PFSK-1 (cell line): ENCODE data around the gene POLL.

ENCODE experiments used
- SIN3A ChIP-seq: IDR thresholded peaks from 2 replicates; pipeline ENCODE4 v1.6.1; 2012; ENCODE audit warnings: mild to moderate bottlenecking, low read length, moderate library complexity, borderline replicate concordance; ENCODE audit not compliant: insufficient read depth
- TAF1 ChIP-seq: IDR thresholded peaks from 2 replicates; pipeline ENCODE4 v1.6.1; 2012; ENCODE audit warnings: low read length, control low read depth, borderline replicate concordance; ENCODE audit not compliant: insufficient read depth

- TF ChIP-seq SIN3A, result no peak
- no peak for TF ChIP-seq TAF1
These were observed 2.2 kb downstream of the POLL start for GRCh38 chr10:101585841-101586240.
